GM23338 (cell line): ENCODE data around the gene INHBC.

Source experiments
- CTCF ChIP-seq, 2 experiments: fragments of 200-600 bp in 1 of 2; sonication (generic) in 1 of 2; conservative IDR thresholded peaks; 2 replicates each; pipeline versions ENCODE4 v1.5.1 to v1.6.1; 2016 to 2017; ENCODE audit warnings: antibody characterized with exemption in 2 of 2, low read depth in 2 of 2, mild to moderate bottlenecking in 2 of 2, moderate library complexity in 1 of 2
- EZH2 ChIP-seq: fragments of 200-600 bp; sonication (generic); IDR thresholded peaks from one replicate; pipeline ENCODE4 v1.8.0; 2017; ENCODE audit warnings: antibody characterized with exemption, mild to moderate bottlenecking, low read depth; ENCODE audit not compliant: unreplicated experiment
- EZH2phosphoT487 ChIP-seq: fragments of 200-600 bp; sonication (generic); IDR thresholded peaks from one replicate; pipeline ENCODE4 v1.8.1; 2018; ENCODE audit warnings: antibody characterized with exemption; ENCODE audit not compliant: unreplicated experiment
- POLR2AphosphoS5 ChIP-seq: IDR thresholded peaks from 2 replicates; pipeline ENCODE4 v1.6.1; 2016; ENCODE audit warnings: antibody characterized with exemption, low read depth
- REST ChIP-seq: IDR thresholded peaks from one replicate; pipeline ENCODE4 v1.6.1; 2018; ENCODE audit warnings: antibody characterized with exemption; ENCODE audit not compliant: unreplicated experiment

GRCh38 chr12:57388425-57388824, 46.2 kb upstream of the INHBC start:
- TF ChIP-seq CTCF (conservative IDR thresholded peaks at IDR 0.05; ENCODE audit: low read depth in 2 of 2), result no peak
- no peak for TF ChIP-seq EZH2
- no peak for TF ChIP-seq EZH2phosphoT487
- TF ChIP-seq POLR2AphosphoS5, result no peak
- no peak for TF ChIP-seq REST
